HG02852 (cell line): ENCODE measurements around the gene NPAS2.

Source experiments
- ATAC-seq: cut with Tn5 transposase; IDR thresholded peaks from one replicate; pipeline ENCODE4 v1.9.1; 2021; ENCODE audit warnings: mild to moderate bottlenecking, moderate library complexity; ENCODE audit not compliant: unreplicated experiment

Gene NPAS2

GRCh38 chr2:100983684-100984310, 163.9 kb downstream of the NPAS2 start:
- ATAC-seq = no peak

- no peak for ATAC-seq
Measured at GRCh38 chr2:100984892-100985307, 165.0 kb downstream of the NPAS2 start.

GRCh38 chr2:100986157-100986556, 166.2 kb downstream of the NPAS2 start:
- ATAC-seq = no peak

- no peak for ATAC-seq
Measured at GRCh38 chr2:100987536-100987935, 167.6 kb downstream of the NPAS2 start.

- no peak for ATAC-seq
Measured at GRCh38 chr2:100987974-100988373, 168.0 kb downstream of the NPAS2 start.

GRCh38 chr2:100988630-100989417, 168.9 kb downstream of the NPAS2 start:
- no peak for ATAC-seq

GRCh38 chr2:100989666-100990065, 169.7 kb downstream of the NPAS2 start:
- no peak for ATAC-seq

- ATAC-seq = no peak
Measured at GRCh38 chr2:100990166-100990565, 170.2 kb downstream of the NPAS2 start.

GRCh38 chr2:100990650-100991403, 170.9 kb downstream of the NPAS2 start:
- no peak for ATAC-seq

GRCh38 chr2:100991404-100991773, 171.4 kb downstream of the NPAS2 start:
- ATAC-seq = no peak

- no peak for ATAC-seq
Measured at GRCh38 chr2:100992262-100992661, 172.3 kb downstream of the NPAS2 start.

GRCh38 chr2:100993294-100993693, 173.4 kb downstream of the NPAS2 start:
- ATAC-seq = no peak

GRCh38 chr2:100995309-100996075, 175.6 kb downstream of the NPAS2 start:
- ATAC-seq = no peak

GRCh38 chr2:100997509-100998234, 177.7 kb downstream of the NPAS2 start:
- no peak for ATAC-seq

GRCh38 chr2:100998235-100998573, 178.3 kb downstream of the NPAS2 start:
- no peak for ATAC-seq

- ATAC-seq = no peak
Measured at GRCh38 chr2:100999995-101000394, 180.1 kb downstream of the NPAS2 start.

GRCh38 chr2:101001691-101002561, 182.0 kb downstream of the NPAS2 start, which contains the start of gene RPL31:
Gene RPL31, plus strand, starts transcription at chr2:101002289. Its CDS starts 413 bp downstream, at chr2:101002702.
- ATAC-seq = peak; percentile 95

- no peak for ATAC-seq
Measured at GRCh38 chr2:101002562-101003277, 182.8 kb downstream of the NPAS2 start.

- no peak for ATAC-seq
Measured at GRCh38 chr2:101003278-101003775, 183.4 kb downstream of the NPAS2 start.
